Liver (tissue), 9 donors: Measurements from ENCODE around the gene SLN. TPM values are rescaled to one million over a fixed set of nuclear protein-coding genes. Genes with fewer than 3 reads are reported as not detected.

ENCODE experiments used
- DNase-seq: peaks from one replicate; pipeline ENCODE4 v3.0.0-alpha.2; 2017; ENCODE audit warnings: low spot score
- H3K27ac ChIP-seq, 2 donors: one replicate each; pipeline ENCODE4 v1.7.0; 2013; ENCODE audit warnings: inconsistent platforms in 2 of 2, low read length in 2 of 2, control low read depth in 1 of 2, low read depth in 1 of 2, mild to moderate bottlenecking in 1 of 2
- H3K27me3 ChIP-seq, 4 donors: one replicate each; pipeline versions ENCODE4 v1.6.1 to v1.7.0; 2013; ENCODE audit warnings: low read length in 3 of 4, inconsistent platforms in 1 of 4, mild to moderate bottlenecking in 1 of 4, moderate library complexity in 1 of 4; ENCODE audit not compliant: control insufficient read depth in 4 of 4, insufficient read depth in 4 of 4
- H3K36me3 ChIP-seq, 4 donors: one replicate each; pipeline versions ENCODE4 v1.6.1 to v1.7.0; 2013; ENCODE audit warnings: low read length in 3 of 4, mild to moderate bottlenecking in 3 of 4, low read depth in 1 of 4, moderate library complexity in 1 of 4; ENCODE audit not compliant: control insufficient read depth in 4 of 4, insufficient read depth in 3 of 4
- H3K4me1 ChIP-seq, 4 donors: one replicate each; pipeline versions ENCODE4 v1.6.1 to v1.7.0; 2013; ENCODE audit warnings: low read length in 3 of 4, mild to moderate bottlenecking in 3 of 4, moderate library complexity in 1 of 4; ENCODE audit not compliant: control insufficient read depth in 4 of 4, insufficient read depth in 4 of 4
- H3K4me3 ChIP-seq, 3 donors: one replicate each; pipeline versions ENCODE4 v1.6.1 to v1.7.0; 2013; ENCODE audit warnings: low read length in 3 of 3, control low read depth in 1 of 3, low read depth in 1 of 3, mild to moderate bottlenecking in 1 of 3
- H3K9ac ChIP-seq, 2 donors: one replicate each; pipeline ENCODE4 v1.7.0; 2013; ENCODE audit warnings: low read length in 2 of 2, mild to moderate bottlenecking in 2 of 2, moderate library complexity in 2 of 2, control low read depth in 1 of 2, low read depth in 1 of 2
- H3K9me3 ChIP-seq, 4 donors: one replicate each; pipeline versions ENCODE4 v1.6.1 to v1.7.0; 2013; ENCODE audit warnings: low read length in 3 of 4; ENCODE audit not compliant: control insufficient read depth in 4 of 4
- ATF3 ChIP-seq: IDR thresholded peaks from 2 replicates; pipeline ENCODE4 v1.6.1; 2016; ENCODE audit warnings: antibody characterized with exemption
- CTCF ChIP-seq: fragments of 150-350 bp; IDR thresholded peaks from 2 replicates; pipeline ENCODE4 v1.5.1; 2017; ENCODE audit warnings: improper control_type of control experiment, low read depth, low read length; ENCODE audit not compliant: missing input control
- FOXA2 ChIP-seq: IDR thresholded peaks from 2 replicates; pipeline ENCODE4 v1.6.1; 2016; ENCODE audit warnings: antibody characterized with exemption
- HNF4A ChIP-seq, 2 donors: conservative IDR thresholded peaks; 2 replicates each; pipeline ENCODE4 v1.6.1; 2016; ENCODE audit warnings: antibody characterized with exemption in 2 of 2, mild to moderate bottlenecking in 2 of 2
- HNF4G ChIP-seq: IDR thresholded peaks from 2 replicates; pipeline ENCODE4 v1.6.1; 2016; ENCODE audit warnings: antibody characterized with exemption
- JUND ChIP-seq, 2 donors: IDR thresholded peaks; 2 replicates each; pipeline ENCODE4 v1.6.1; 2016; ENCODE audit warnings: antibody characterized with exemption in 2 of 2
- NR2F2 ChIP-seq: IDR thresholded peaks from 2 replicates; pipeline ENCODE4 v1.6.1; 2016; ENCODE audit warnings: antibody characterized with exemption
- REST ChIP-seq: IDR thresholded peaks from 2 replicates; pipeline ENCODE4 v1.6.1; 2016; ENCODE audit warnings: antibody characterized with exemption, mild to moderate bottlenecking
- SP1 ChIP-seq: IDR thresholded peaks from 2 replicates; pipeline ENCODE4 v1.6.1; 2018; ENCODE audit warnings: antibody characterized with exemption, mild to moderate bottlenecking
- TAF1 ChIP-seq: conservative IDR thresholded peaks from 2 replicates; pipeline ENCODE4 v1.6.1; 2016; ENCODE audit warnings: antibody characterized with exemption, mild to moderate bottlenecking
- YY1 ChIP-seq: IDR thresholded peaks from 2 replicates; pipeline ENCODE4 v1.6.1; 2016; ENCODE audit warnings: antibody characterized with exemption, mild to moderate bottlenecking
- ZBTB33 ChIP-seq: IDR thresholded peaks from 2 replicates; pipeline ENCODE4 v1.6.1; 2016; ENCODE audit warnings: antibody characterized with exemption
- WGBS: extraction: QIAGEN DNeasy Blood & Tissue Kit; methylation state at CpG from one replicate; pipeline ENCODE4 v1.1.7; 2013; 5-methylcytosine and 5-hydroxymethylcytosine counted together
- polyA plus RNA-seq, 2 donors: library from polyadenylated mRNA; stranded (reverse) in 1 of 2; unstranded in 1 of 2; fragments of 200-250 nt in 1 of 2; fragments of >200 nt in 1 of 2; fragmentation: Nextera tagmentation in 1 of 2; extraction: Ambion mirVana in 1 of 2; gene quantifications; one replicate each; pipeline versions ENCODE4 v1.2.1 to v1.2.3, GENCODE V29; 2013 to 2015
- total RNA-seq, 2 donors: library from RNA; depleted of rRNA; stranded (reverse); fragments of >200 nt; gene quantifications; one replicate each; pipeline ENCODE4 v1.2.3, GENCODE V29; 2014
- donor health status: healthy.
- donor health status: healthy.
- donor health status: healthy.
- donor health status: healthy.
- donor health status: healthy.

The SLN gene
- total and polyA plus RNA-seq, 4 donors, result not detected

- H3K9ac ChIP-seq, result no peak overlapping the region
- no peak for DNase-seq
- WGBS, result 57% methylated on average over 3 of the region's 3 CpGs
These were observed 1.2 kb upstream of the SLN start for GRCh38 chr11:107713009-107713408.

DNA sequence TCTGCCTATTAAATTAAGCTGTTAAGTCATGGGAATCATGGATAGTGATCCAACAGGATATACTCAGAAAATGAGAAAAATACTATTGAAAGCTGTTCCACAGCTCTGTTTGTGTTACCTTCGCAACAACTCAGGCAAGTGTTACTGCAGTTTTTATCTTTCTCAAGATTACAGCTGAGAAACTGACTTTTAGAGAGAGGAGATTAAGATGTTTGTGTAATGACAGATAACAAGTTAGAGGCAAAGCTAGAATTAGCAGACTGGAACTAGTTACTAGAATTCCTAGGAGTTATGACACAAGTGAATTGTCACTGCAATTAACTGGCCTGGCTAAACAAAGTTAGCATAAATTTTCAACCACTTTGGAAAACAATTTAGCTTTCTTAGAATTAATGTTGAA, 1.6 kb downstream of the SLN start:
- Histone ChIP-seq H3K36me3 (no peaks in the 10 kb centered on the region), H3K4me1 (no peaks in the 10 kb centered on the region), H3K9me3 (peaks cover 0 to 3% (median 0%) of the 10 kb centered on the region in 4 donors), H3K9ac (no peak overlapping the region), H3K27me3 (peaks cover 0 to 6% (median 0%) of the 10 kb centered on the region in 4 donors), H3K4me3 (no peak overlapping the region), H3K27ac (no peak overlapping the region)
- TF ChIP-seq REST (no peak), CTCF (no peak), HNF4A (conservative IDR thresholded peaks at IDR 0.05) (no peak), FOXA2 (no peak), ATF3 (no peak), ZBTB33 (no peak), JUND (IDR thresholded peaks at IDR 0.05) (no peak), HNF4G (no peak), SP1 (no peak), TAF1 (no peak)
- WGBS, result 80% methylated on average over 1 of the region's 1 CpG
- DNase-seq, result no peak

More at GRCh38 chr11:107713009-107713408, 1.2 kb upstream of the SLN start:
- Histone ChIP-seq H3K9me3 (peaks cover 0 to 3% (median 0%) of the 10 kb centered on the region in 4 donors), H3K27ac (no peak overlapping the region), H3K27me3 (peaks cover 0 to 6% (median 0%) of the 10 kb centered on the region in 4 donors), H3K36me3 (no peaks in the 10 kb centered on the region), H3K4me1 (no peaks in the 10 kb centered on the region), H3K4me3 (no peak overlapping the region)
- no peak for TF ChIP-seq YY1
- TF ChIP-seq JUND (IDR thresholded peaks at IDR 0.05), result no peak
- no peak for TF ChIP-seq FOXA2
- no peak for TF ChIP-seq NR2F2
